Sciatic nerve (tissue), 2 donors: ENCODE results near the gene TCTN3. TPM values are rescaled to one million over a fixed set of nuclear protein-coding genes. Genes with fewer than 3 reads are reported as not detected.
"Not testable (repeated sequence)": the region's sequence is repeated elsewhere in the genome, so short reads cannot be mapped to it uniquely, and the experiment has no call there.

Experiments used
- ATAC-seq: fragments of 200-7000 bp; cut with Tn5 transposase; one replicate; pipeline ENCODE4 v1.9.1; 2020; ENCODE audit warnings: mild to moderate bottlenecking, moderate library complexity
- DNase-seq: peaks from one replicate; pipeline ENCODE4 v3.0.0-alpha.2; 2020; ENCODE audit warnings: low spot score
- intact Hi-C: fragments of 100-400 bp; cut with DNase I; formaldehyde crosslinking; loops from one replicate; pipeline ENCODE4 v1.14.2; 2022
- total RNA-seq: library from RNA; stranded (reverse); fragmentation: NEBNext Ultra II Directional; extraction: Animal tissue kit (Norgen Biotek cat#: 25700); gene quantifications from one replicate; pipeline ENCODE4 v1.2.1, GENCODE V29; 2021
- donor health status: DM: no; HTN: no; CAD: no.
- donor health status: DM: no; HTN: no; CAD: no.

The TCTN3 gene
- total RNA-seq, 1 donor from 2014 or later: 26.3 TPM

- no peak for DNase-seq
- intact Hi-C loops: loop anchor here (10.0 kb wide), 1 partner anchor 152 kb away; no protein-coding TSS in a partner anchor
- ATAC-seq: peak; percentile 0
Measured at GRCh38 chr10:95693071-95693667, 558 bp downstream of the TCTN3 start.

- no peak for DNase-seq
- intact Hi-C loops: loop anchor here (10.0 kb wide), 1 partner anchor 154 kb away; no protein-coding TSS in a partner anchor
Measured at GRCh38 chr10:95691281-95691680, 2.4 kb downstream of the TCTN3 start.

DNA sequence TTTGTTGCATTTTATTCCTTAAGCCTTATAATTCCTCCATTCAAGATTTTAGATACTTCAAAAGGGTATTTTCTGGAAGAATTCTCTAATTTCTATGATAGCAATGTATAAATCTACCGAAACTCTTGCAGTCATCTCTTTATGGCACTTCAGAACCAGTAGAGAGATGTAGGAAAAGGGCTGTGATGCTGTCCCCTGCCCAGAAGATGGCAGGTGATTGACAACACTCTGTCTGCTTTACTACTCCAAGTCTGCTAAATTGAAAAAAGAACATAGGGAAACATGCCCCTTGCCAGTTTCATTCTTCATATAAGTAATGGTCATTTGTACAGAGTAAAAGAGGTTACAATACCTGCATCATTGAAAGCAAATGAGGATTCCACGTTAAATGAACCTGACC, 5.1 kb downstream of the TCTN3 start:
- DNase-seq: no peak
- intact Hi-C loops: no loop called here
- no peak for ATAC-seq

More at GRCh38 chr10:95691281-95691680, 2.4 kb downstream of the TCTN3 start:
- ATAC-seq: no peak

DNA sequence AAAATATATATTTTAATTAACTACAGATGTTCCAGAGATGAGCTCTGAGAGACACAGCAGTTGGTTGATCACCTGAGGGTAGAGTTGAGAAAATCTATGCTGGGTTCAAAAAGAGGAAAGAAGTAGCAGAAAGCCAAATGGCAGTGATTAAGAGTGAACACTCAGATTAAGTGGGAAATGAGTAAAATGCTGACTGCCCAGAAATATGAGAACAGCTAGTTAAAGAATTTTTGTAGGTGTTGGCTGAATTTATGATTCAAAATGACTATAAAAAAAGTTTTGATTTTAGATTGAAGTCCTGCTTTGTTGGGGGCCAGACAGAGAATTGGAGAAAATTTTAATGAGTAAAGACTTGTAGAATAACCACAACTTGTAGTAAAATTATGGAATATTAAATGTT, 9.8 kb downstream of the TCTN3 start:
- DNase-seq: no peak
- intact Hi-C loops: no loop called here
- ATAC-seq: no peak

GRCh38 chr10:95675403-95676116, 18.2 kb downstream of the TCTN3 start:
- DNase-seq (no peak), ATAC-seq (no peak)
- intact Hi-C loops: no loop called here

DNA sequence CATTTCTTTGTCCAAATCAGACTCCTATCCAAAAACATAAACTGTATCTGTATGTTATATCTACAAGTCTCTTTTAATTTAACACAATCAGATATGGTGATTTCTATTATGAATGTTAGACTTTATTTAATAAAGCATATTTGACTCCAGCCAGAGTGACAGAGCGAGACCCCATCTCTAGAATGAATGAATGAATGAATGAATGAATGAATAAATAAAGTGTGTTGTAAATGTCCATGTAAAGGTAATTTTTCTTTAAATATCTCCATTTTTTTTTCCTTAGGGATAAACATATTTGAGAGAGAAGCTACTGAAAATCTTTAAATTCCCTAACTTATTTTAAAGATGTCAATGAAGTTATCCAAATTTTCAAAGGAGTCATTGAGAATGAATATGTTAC, 19.1 kb downstream of the TCTN3 start:
- ATAC-seq: no peak
- DNase-seq: no peak
- intact Hi-C loops: no loop called here

DNA sequence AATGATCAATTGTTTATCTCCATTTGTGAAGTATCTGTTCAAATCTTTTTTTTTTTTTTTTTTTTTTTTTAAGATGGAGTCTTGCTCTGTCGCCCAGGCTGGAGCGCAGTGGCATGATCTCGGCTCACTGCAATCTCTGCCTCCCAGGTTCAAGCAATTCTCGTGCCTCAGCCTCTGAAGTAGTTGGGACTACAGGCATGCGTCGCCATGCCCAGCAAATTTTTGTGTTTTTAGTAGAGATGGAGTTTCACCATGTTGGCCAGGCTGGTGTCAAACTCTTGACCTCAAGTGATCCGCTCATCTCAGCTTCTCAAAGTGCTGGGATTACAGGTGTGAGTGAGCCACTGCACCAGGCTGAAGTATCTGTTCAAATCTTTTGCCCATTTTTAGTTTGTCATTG, 21.1 kb downstream of the TCTN3 start:
- ATAC-seq: not testable (repeated sequence)

GRCh38 chr10:95664543-95664942, 29.2 kb downstream of the TCTN3 start:
- DNase-seq (no peak), ATAC-seq (no peak)
- intact Hi-C loops: no loop called here

More for the DNA sequence above, 21.1 kb downstream of the TCTN3 start:
- intact Hi-C loops, DNase-seq: not testable (repeated sequence)

- intact Hi-C loops: no loop called here
- no peak for ATAC-seq
Measured at GRCh38 chr10:95663496-95663895, 30.2 kb downstream of the TCTN3 start.

GRCh38 chr10:95661818-95662217, 31.9 kb downstream of the TCTN3 start:
- ATAC-seq (no peak), DNase-seq (no peak)
- intact Hi-C loops: no loop called here

More at GRCh38 chr10:95663496-95663895, 30.2 kb downstream of the TCTN3 start:
- DNase-seq: no peak

DNA sequence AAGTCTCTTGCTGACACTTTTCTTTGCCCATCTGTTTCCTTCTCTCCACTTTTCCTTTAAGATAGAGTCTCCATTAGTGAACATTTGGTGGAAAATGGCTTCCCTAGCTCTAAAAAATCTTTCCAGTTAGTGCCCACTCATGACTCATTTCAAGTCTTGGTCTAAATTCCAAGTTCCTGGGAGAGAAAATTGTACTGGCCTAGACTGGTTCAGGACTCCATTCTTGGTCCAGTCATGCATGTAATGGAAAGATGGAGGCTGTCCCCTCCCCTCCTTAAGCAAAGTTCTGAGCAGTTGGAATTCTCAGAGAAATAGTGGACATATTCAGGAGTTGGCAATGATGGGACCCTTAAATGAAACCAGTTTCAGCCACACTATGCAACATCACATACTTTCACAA, 33.4 kb downstream of the TCTN3 start:
- DNase-seq (no peak), ATAC-seq (no peak)
- intact Hi-C loops: no loop called here

- no peak for DNase-seq
- ATAC-seq: no peak
- intact Hi-C loops: no loop called here
Measured at GRCh38 chr10:95657250-95657649, 36.5 kb downstream of the TCTN3 start.

- intact Hi-C loops: no loop called here
- DNase-seq (peak; percentile 95), ATAC-seq (peak; percentile 97)
Measured at GRCh38 chr10:95656291-95657164, 37.2 kb downstream of the TCTN3 start, which contains the start of gene ALDH18A1. Gene ALDH18A1, minus strand, starts transcription at chr10:95656711. Its CDS starts 3,334 bp downstream, at chr10:95653377.

DNA sequence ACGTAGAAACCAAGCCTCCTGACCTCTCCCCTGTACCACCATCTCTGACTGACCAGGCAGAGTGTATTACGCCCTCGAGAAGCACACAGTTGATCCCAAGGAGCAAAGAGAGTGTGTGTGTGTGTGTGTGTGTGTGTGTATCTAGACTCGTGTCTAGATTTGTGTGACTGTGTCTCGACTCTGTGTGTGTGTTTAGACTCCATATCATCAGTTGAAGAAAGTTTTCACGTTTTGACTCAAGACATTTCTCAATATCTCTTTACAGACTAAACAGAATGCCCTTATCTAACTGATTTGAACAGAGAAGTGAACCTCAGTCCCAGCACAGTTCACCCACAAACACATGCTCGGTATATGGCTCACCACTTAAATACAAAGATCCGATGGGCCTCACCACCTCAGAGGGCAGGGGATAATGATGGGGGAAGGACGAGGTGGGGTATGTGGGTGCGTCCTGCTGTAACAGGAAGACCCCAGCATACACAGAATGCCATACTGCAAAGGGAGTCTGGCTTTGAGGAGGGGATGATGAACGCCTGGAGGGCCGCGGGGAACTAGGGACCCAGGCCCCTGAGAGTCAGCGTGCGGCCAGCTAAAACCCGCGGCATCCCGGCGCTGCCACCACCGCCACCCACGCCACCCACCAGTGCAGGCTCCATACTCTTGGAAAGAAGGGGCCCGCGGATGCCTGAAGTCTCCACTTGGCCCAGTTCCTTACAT, 38.0 kb downstream of the TCTN3 start:
- DNase-seq (no peak), ATAC-seq (peak; percentile 3)
- intact Hi-C loops: no loop called here

DNA sequence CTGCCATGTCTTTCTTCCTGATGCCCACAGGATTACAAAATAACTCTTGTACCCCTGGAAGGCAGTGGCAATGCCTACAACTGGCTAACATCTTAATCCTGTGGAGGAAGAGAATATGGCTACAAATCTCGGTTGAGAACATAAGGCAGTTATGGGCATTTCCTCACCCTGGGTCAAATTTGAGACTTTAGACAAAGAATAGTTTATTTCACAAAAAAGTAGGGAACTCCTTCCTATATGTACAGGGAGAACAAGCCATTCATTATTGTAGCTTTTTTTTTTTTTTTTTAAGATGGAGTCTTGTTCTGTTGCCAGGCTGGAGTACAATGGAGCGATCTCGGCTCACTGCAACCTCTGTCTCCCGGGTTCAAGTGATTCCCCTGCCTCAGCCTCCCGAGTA, 39.8 kb downstream of the TCTN3 start:
- no peak for DNase-seq
- intact Hi-C loops: no loop called here

DNA sequence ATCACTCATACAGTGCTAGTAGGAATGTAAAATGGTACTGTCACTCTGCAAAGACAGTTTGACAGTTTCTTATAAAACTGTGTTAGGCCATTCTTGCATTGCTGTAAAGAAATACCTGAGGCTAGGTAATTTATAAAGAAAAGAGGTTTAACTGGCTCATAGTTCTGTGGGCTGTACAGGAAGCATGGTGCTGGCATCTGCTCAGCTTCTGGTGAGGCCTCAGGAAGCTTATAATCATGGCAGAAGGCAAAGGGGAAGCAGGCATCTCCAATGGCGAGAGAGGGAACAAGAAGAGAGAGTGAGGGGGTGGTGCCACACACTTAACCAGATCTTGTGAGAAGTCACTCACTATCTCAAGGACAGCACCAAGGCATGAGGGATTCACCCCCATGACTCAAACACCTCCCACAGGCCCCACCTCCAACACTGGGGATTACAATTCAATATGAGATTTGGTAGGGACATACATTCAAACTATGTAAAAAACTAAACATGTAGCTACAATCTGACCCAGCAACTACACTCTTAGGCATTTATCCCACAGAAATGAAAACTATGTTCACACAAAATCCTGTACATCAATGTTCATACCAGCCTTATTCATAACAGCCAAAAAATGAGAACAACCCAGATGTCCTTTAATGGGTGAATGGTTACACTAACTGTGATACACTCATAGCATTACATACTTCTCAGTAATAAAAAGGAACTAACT, 42.2 kb downstream of the TCTN3 start:
- intact Hi-C loops: no loop called here
- ATAC-seq: no peak

More for the DNA sequence above, 39.8 kb downstream of the TCTN3 start:
- no peak for ATAC-seq

DNA sequence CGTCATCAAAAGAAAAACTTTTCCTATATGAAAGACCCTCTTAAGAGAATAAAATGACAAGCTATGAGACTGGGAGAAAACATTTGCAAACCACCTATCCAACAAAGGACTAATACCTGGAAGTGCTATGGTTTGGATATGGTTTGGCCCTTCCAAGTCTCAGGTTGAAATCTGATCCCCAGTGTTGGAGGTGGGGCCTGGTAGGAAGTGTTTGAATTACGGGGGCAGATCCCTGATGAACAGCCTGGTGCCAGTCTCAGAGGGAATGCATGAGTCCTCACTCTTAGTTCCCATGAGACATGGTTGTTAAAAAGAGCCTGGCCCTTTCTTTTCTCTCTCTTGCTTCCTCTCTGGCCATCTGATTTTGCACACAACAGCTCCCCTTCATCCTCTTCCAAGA, 43.5 kb downstream of the TCTN3 start:
- no peak for DNase-seq
- ATAC-seq: no peak
- intact Hi-C loops: no loop called here

More for the DNA sequence above, 42.2 kb downstream of the TCTN3 start:
- DNase-seq: no peak

GRCh38 chr10:95648138-95648537, 45.6 kb downstream of the TCTN3 start:
- no peak for ATAC-seq
- intact Hi-C loops: no loop called here
- DNase-seq: no peak
